Activated T-helper 2 cell treated with anti-CD3 and anti-CD28 coated beads, Interferon-gamma antibody, Interleukin-2, Interleukin-4, amounts not matched to agents 10 μg/mL and 5 μg/mL and 100 μg/mL, durations not matched to agents 14 hours and 24 hours and 36 hours (primary cell): ENCODE data around the gene DLAT. TPM values are rescaled to one million over a fixed set of nuclear protein-coding genes. Genes with fewer than 3 reads are reported as not detected.
"Not testable (repeated sequence)": the region's sequence is repeated elsewhere in the genome, so short reads cannot be mapped to it uniquely, and the experiment has no call there.

Experiments used
- DNase-seq: peaks from one replicate; pipeline ENCODE4 v3.0.0; 2021; ENCODE audit warnings: low spot score
- H3K27ac Mint-ChIP-seq: one replicate; pipeline ENCODE4 v1.8.0; 2021; ENCODE audit warnings: mixed read lengths
- H3K27me3 Mint-ChIP-seq: one replicate; pipeline ENCODE4 v1.8.0; 2021; ENCODE audit warnings: low read depth, mixed read lengths
- H3K36me3 Mint-ChIP-seq: one replicate; pipeline ENCODE4 v1.8.0; 2021; ENCODE audit warnings: low read depth, mixed read lengths
- H3K4me1 Mint-ChIP-seq: one replicate; pipeline ENCODE4 v1.8.0; 2021; ENCODE audit warnings: low read depth, mixed read lengths
- H3K4me3 Mint-ChIP-seq: one replicate; pipeline ENCODE4 v1.8.0; 2021; ENCODE audit warnings: low read depth, mild to moderate bottlenecking, moderate library complexity, mixed read lengths
- H3K9me3 Mint-ChIP-seq: one replicate; pipeline ENCODE4 v1.8.0; 2021; ENCODE audit warnings: mixed read lengths
- intact Hi-C: fragments of 100-400 bp; cut with micrococcal nuclease; formaldehyde crosslinking; loops from one replicate; pipeline ENCODE4 v1.15.1; 2023
- total RNA-seq: library from RNA; stranded (reverse); gene quantifications from 2 replicates; pipeline ENCODE4 v1.2.3, GENCODE V29; 2022

DLAT gene
- total RNA-seq, 1 donor from 2014 or later = 47.3 TPM

GRCh38 chr11:111990381-111990780, 34.8 kb upstream of the DLAT start:
- H3K27me3 Mint-ChIP-seq = no peaks in the 10 kb centered on the region
- no peak overlapping the region for H3K4me3 Mint-ChIP-seq
- no peaks in the 10 kb centered on the region for H3K9me3 Mint-ChIP-seq
- no peak for DNase-seq
- H3K4me1 Mint-ChIP-seq = no peaks in the 10 kb centered on the region
- H3K27ac Mint-ChIP-seq = no peak overlapping the region
- H3K36me3 Mint-ChIP-seq = peaks cover 45% of the 10 kb centered on the region
- intact Hi-C loops = no loop called here

DNA sequence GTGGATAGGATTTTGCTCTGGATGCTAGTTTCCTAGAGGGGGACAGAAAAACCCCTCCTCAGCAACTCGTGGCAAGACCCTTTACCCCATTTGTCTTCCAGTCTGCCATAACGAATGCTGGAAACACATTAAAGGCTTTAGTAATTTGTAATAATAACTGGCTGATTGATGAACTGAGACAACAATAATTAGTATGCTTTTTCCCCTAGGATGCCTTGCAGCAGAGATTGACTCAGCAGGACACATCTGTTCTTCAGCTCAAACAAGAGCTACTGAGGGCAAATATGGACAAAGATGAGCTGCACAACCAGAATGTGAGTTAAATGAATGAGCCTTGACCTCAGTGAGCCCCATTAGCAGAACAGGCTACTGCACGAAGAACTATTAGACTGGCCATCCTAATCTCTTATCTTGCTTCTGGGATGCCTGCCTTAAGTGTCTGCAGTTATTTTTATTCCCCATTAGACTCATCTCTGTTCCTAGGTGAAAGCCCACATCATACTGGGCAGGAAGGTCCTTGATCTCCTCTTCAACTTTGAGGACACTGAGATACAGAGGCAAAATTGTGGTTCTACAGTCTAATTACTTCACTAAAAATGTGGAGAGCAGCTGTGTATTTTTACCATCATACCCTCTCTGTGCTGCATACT, 32.9 kb upstream of the DLAT start:
- H3K4me3 Mint-ChIP-seq = no peak overlapping the region
- no peaks in the 10 kb centered on the region for H3K4me1 Mint-ChIP-seq
- H3K9me3 Mint-ChIP-seq = no peaks in the 10 kb centered on the region
- peaks cover 43% of the 10 kb centered on the region for H3K36me3 Mint-ChIP-seq
- H3K27me3 Mint-ChIP-seq = no peaks in the 10 kb centered on the region
- intact Hi-C loops = no loop called here
- no peak for DNase-seq
- no peak overlapping the region for H3K27ac Mint-ChIP-seq

- H3K36me3 Mint-ChIP-seq = peaks cover 47% of the 10 kb centered on the region
- H3K27ac Mint-ChIP-seq = no peak overlapping the region
- no peak for DNase-seq
- no peaks in the 10 kb centered on the region for H3K27me3 Mint-ChIP-seq
- peaks cover 4% of the 10 kb centered on the region for H3K4me1 Mint-ChIP-seq
- no peak overlapping the region for H3K4me3 Mint-ChIP-seq
- intact Hi-C loops = no loop called here
- no peaks in the 10 kb centered on the region for H3K9me3 Mint-ChIP-seq
Observed at GRCh38 chr11:111996129-111996528, 29.1 kb upstream of the DLAT start.

GRCh38 chr11:111996669-111997068, 28.5 kb upstream of the DLAT start:
- peaks cover 46% of the 10 kb centered on the region for H3K36me3 Mint-ChIP-seq
- H3K4me1 Mint-ChIP-seq, intact Hi-C loops, H3K27me3 Mint-ChIP-seq, H3K27ac Mint-ChIP-seq, H3K4me3 Mint-ChIP-seq, DNase-seq, H3K9me3 Mint-ChIP-seq: not testable (repeated sequence)

DNA sequence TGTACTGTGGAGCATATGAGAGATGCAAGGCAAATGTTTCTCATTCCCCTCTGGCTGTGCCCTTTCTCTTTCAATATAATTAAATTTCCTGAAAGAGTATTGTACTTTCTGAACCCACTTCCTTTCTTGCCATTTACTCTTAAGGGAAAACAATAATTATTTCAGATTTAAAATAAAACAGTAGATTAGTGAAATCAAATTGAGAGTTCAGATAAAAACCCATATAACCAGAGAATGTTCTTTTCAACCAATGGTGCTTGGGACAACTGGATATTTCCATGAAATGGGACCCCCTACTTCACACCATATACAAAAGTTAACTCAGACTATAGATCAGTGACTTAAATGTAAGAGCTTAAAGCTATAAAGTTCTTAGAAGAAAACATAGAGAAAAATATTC, 26.1 kb upstream of the DLAT start:
- no peak for DNase-seq
- Mint-ChIP-seq H3K9me3 (no peaks in the 10 kb centered on the region), H3K36me3 (peaks cover 50% of the 10 kb centered on the region), H3K4me1 (peaks cover 4% of the 10 kb centered on the region), H3K27ac (no peak overlapping the region), H3K4me3 (no peak overlapping the region), H3K27me3 (no peaks in the 10 kb centered on the region)
- intact Hi-C loops = no loop called here

GRCh38 chr11:112000703-112001102, 24.5 kb upstream of the DLAT start:
- Mint-ChIP-seq H3K4me1 (peaks cover 4% of the 10 kb centered on the region), H3K27ac (no peak overlapping the region), H3K36me3 (peaks cover 52% of the 10 kb centered on the region), H3K27me3 (no peaks in the 10 kb centered on the region), H3K9me3 (no peaks in the 10 kb centered on the region), H3K4me3 (no peak overlapping the region)
- intact Hi-C loops = no loop called here
- no peak for DNase-seq

DNA sequence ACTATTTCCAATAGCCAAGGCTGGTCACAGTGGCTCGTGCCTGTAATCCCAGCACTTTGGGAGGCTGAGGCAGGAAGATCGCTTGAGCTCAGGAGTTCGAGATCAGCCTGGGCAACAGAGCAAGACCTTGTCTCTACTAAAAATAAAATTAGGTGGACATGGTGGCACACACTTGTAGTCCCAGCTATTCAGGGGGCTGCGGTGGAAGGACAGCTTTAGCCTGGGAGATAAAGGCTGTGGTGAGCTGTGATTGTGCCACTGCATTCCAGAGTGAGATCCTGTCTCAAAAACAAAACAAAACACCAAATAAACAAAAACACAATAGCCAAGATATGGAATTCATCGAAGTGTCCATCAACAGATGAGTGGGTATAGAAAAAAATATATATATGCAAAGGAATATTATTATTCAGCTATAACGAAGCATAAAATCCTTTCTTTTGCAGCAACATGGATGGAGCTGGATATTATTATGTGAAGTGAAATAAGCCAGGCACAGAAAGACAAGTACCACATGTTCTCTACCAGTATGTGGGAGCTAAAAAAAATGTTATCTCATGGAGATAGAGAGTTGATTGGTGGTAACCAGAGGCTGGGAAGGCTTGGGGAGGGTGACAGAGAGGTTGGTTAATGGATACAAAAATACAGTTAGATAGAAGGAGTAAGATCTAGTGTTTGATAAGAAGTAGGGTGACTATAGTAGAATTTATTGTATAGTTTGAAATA, 22.6 kb upstream of the DLAT start:
- Mint-ChIP-seq H3K9me3 (peaks cover 3% of the 10 kb centered on the region), H3K27ac (no peak overlapping the region), H3K27me3 (no peaks in the 10 kb centered on the region), H3K36me3 (peaks cover 46% of the 10 kb centered on the region), H3K4me3 (no peak overlapping the region), H3K4me1 (peaks cover 3% of the 10 kb centered on the region)
- no peak for DNase-seq
- intact Hi-C loops = no loop called here

DNA sequence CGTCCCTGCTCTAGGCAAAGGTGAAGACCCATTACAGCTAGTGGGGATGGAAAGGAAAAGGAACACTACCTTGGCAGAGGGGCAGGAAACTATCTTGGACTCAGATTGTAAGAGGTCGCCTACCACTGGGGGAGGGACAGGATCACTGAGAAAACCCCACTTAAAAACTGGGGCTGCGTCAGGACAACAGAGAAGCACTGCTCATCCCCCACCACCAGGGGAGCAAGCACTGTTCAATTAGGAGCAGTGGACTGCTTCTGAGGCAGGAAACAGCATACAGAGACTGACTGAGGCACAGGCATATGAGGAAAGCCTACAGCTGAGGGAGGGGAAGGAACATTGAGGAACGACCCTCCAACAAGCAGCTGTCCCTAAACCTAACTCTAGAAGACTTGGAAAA, 20.8 kb upstream of the DLAT start:
- Mint-ChIP-seq H3K27ac (no peak overlapping the region), H3K36me3 (peaks cover 32% of the 10 kb centered on the region), H3K27me3 (no peaks in the 10 kb centered on the region), H3K4me3 (no peak overlapping the region), H3K9me3 (peaks cover 3% of the 10 kb centered on the region), H3K4me1 (no peaks in the 10 kb centered on the region)
- DNase-seq = no peak
- intact Hi-C loops = no loop called here

GRCh38 chr11:112005422-112006094, 19.6 kb upstream of the DLAT start:
- peaks cover 3% of the 10 kb centered on the region for H3K9me3 Mint-ChIP-seq
- no peaks in the 10 kb centered on the region for H3K27me3 Mint-ChIP-seq
- H3K27ac Mint-ChIP-seq = no peak overlapping the region
- no peak for DNase-seq
- intact Hi-C loops = no loop called here
- no peak overlapping the region for H3K4me3 Mint-ChIP-seq
- H3K36me3 Mint-ChIP-seq = peaks cover 26% of the 10 kb centered on the region
- no peaks in the 10 kb centered on the region for H3K4me1 Mint-ChIP-seq

GRCh38 chr11:112006095-112006441, 19.1 kb upstream of the DLAT start:
- H3K9me3 Mint-ChIP-seq = not testable (repeated sequence)
- H3K36me3 Mint-ChIP-seq = peaks cover 21% of the 10 kb centered on the region

GRCh38 chr11:112011451-112011850, 13.8 kb upstream of the DLAT start:
- H3K4me3 Mint-ChIP-seq, H3K27me3 Mint-ChIP-seq, H3K27ac Mint-ChIP-seq, H3K9me3 Mint-ChIP-seq, intact Hi-C loops, DNase-seq, H3K4me1 Mint-ChIP-seq, H3K36me3 Mint-ChIP-seq: not testable (repeated sequence)

More at GRCh38 chr11:112006095-112006441, 19.1 kb upstream of the DLAT start:
- intact Hi-C loops, H3K4me3 Mint-ChIP-seq, DNase-seq, H3K27me3 Mint-ChIP-seq, H3K4me1 Mint-ChIP-seq, H3K27ac Mint-ChIP-seq: not testable (repeated sequence)

DNA sequence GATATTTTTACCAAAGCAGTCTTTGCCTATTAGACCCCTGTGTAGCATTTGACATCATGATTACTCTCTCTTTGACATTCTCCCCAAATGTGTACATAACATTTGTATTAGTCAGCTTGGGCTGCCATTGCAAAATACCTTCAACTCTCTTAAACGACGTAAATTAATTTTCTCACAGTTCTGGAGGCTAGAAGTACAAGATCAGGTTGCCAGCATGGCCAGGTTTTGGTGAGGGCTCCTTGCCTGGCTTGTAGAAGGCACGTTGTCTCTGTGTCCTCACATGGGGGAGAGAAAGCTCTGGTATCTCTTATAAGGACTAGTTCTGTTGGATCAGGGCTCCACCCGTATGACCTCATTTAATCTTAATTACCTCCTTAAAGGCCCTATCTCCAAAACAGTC, 12.3 kb upstream of the DLAT start:
- peaks cover 11% of the 10 kb centered on the region for H3K36me3 Mint-ChIP-seq
- H3K4me3 Mint-ChIP-seq = no peak overlapping the region
- H3K9me3 Mint-ChIP-seq = no peaks in the 10 kb centered on the region
- intact Hi-C loops = no loop called here
- H3K4me1 Mint-ChIP-seq = no peaks in the 10 kb centered on the region
- no peak overlapping the region for H3K27ac Mint-ChIP-seq
- no peak for DNase-seq
- H3K27me3 Mint-ChIP-seq = no peaks in the 10 kb centered on the region

DNA sequence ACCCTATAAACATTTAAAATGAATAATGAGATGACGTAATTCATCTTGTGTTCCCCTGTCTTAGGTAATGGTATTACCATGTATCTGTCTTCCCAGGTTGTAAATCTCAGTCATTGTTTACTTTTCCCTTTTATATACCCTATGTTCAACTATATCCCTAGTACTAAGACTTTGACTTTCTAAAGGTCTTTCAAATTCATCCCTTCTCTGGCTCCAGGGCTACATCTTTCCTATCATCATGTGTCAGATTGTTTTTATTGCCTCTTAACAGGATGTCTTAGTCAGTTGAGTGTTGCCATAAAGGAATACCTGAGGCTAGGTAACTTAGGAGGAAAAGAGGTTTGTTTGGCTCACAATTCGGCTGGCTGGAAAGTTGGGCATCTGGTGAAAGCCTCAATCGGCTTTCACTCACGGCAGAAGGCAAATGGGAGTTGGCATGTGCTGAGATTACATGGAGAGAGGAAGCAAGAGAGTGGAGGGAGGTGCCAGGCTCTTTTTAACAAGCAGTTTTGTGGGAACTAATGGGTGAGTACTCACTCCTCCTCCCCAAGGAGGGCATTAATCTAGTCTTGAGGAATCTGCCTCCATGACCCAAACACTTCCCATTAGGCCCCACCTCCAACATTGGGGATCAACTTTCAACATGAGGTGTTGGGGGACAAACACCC, 11.6 kb upstream of the DLAT start:
- H3K27me3 Mint-ChIP-seq = no peaks in the 10 kb centered on the region
- intact Hi-C loops = no loop called here
- peaks cover 16% of the 10 kb centered on the region for H3K36me3 Mint-ChIP-seq
- no peaks in the 10 kb centered on the region for H3K9me3 Mint-ChIP-seq
- no peak overlapping the region for H3K27ac Mint-ChIP-seq
- no peak overlapping the region for H3K4me3 Mint-ChIP-seq
- no peak for DNase-seq
- H3K4me1 Mint-ChIP-seq = no peaks in the 10 kb centered on the region
